Measurements from ENCODE around the gene SNRPD3.
A peak's percentile ranks its signal among the peaks of the same experiment; 100 is the strongest.

The SNRPD3 gene

DNA sequence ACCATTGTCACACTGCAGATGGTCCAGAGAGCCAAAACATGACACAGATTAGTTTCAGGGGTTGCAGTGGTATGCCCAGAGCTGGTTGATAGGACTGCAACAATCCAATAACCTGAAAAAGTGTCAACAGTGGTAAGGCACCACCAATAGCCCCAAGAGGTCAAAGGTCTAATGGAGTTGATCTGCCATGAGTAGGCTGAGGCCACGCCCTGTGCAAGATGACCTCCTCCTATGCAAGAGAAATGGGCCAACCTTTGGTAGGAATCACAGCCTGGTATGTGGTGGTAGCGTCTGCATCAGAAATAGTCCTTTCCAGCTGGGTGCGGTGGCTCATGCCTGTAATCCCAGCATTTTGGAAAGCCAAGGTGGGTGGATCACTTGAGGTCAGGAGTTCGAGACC is 20.5 kb upstream of the SNRPD3 start:
- no peak for DNase-seq

DNA sequence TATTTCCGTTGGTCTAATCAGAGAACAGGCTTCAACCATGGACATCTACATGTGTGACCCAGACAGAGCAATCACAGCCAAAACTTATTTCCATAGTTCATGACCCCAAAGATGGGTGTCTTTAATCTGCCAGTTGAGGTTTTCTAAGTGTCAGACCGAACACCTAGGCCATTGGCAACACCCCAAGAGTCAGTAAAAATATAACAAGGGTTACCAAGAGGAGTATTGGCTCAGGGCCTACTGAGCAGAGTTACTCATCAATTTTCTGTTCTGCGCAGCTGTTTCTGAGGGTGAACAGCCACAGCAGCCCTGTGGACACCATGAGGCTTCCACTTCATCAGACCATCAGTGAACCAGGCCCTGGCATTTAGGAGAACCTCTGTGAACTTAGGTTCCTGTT is 19.7 kb upstream of the SNRPD3 start:
- DNase-seq = no peak

DNA sequence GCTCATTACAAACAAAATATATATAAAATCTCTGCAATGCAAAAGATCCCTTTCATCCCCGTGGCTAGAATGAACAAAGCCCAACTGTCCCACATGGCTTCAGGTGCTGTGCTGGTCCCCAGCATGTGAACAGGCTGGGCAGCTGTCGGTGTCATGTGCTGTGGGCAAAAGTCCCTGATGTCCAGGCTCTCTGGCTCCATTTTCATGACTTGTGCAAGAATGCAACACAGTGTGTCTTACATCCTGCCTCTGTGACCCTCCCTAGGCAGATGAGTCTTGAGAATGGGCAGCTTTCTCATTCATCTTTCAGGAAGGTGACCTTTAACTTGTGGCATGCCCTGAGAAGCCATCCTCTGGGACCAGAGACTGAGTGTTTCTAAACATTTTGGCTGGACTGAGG is 15.3 kb upstream of the SNRPD3 start:
- DNase-seq = no peak

DNA sequence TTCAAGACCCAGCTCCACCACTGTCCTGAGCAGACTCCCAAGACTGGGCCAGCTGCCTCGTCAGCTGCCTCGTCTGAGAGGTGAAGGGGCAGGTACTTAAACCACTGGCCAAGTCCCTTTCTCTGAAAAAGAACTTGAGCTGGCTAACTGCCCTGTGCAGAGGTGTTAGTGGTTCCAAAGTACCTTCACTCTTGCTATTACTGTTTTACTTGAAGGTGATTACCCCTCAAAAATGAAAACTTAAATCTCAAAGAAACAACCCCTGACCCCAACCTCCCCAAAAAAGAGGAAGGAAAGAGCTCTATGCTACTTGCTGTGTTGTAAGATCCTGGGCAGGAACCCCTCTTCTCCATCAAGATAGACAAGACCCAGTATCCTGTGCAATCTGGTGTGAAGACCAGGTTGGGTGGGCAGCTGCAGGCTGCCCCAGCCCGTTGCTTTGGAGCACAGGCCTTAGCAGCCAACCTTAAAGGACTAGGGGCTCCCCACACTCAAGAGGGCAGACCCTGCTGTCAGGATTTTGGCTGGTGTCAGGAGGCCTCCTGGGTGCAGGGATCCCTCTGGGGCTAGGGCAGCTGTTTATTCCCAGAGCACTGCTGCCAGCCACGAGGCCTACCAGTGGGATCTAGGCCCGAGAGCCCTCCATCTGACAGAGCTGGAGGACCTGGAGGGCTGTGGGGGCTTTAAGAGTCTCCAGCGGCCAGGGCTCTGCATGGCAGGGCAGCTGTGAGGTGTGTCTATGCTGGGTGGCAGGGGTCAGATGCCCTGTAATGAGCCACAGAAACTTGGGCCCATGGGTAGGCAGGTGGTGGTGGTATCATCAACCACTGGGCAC is 13.9 kb upstream of the SNRPD3 start:
- DNase-seq = no peak

DNA sequence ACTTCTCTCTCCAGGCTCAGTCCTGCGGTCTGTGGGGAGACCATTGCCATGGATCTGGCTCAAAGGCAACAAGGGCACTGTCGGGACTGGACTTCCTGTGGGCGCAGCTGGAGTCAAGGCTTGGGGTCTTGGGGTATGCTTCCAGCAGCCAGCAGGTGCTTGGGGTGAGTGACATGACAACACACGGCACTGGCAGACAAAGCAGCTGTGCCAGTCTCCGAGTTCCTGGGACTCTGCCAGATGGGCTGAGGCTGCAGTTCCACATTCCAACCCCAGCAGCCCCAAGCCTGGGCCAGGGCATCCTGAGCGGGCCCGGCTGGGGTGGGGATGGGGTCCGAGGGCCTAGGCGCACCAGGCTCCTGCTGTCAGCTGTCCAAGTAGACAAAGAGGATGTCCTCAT is 13.2 kb upstream of the SNRPD3 start:
- DNase-seq = no peak

DNA sequence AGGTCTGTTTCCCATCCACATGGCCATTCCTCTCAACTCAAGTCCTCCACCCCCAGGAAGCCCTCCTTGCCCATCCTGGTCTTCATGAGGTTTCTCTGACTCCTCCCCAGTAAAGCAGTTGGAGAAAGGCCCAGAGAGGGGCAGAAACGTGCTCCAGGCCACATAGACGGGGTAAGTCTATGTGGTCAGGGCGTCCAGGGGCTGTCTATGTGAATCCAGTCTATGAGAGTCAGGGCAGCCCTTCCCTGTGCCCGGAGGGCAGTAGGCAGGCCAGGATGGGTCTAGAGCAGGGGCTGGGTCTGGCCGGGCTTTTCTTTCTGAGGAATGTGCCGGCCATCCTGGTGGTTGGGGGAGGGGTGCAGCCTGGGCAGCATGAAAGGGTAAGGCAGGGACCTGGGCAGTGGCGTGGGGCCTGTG is 12.6 kb upstream of the SNRPD3 start:
- DNase-seq = no peak

DNA sequence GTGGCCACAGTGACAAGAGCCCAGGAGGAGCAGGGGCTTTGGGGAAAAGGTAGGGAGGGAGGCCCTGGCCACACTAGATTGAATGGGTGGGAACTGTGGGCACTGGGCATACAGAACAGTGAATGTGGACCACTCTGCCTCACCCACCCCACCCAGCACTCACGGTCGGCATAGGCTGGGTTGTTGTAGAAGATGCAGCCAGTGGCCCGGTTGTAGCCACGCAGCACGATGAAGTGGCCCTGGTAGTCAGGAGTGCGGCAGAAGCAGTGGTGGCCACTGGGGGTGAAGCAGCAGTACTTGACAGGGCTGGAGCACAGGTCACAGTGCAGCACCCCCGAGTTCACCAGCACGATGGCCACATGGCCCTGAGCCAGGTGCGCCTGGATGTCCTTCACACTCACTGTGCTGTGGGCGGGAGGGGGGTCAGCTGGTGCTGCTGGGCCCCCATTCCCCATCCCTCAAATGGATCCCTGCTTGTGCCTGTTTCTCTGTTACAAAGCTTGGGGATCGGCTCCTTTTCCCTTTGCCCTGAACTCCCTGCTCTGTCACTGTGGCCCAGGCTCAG is 12.0 kb upstream of the SNRPD3 start:
- no peak for DNase-seq

DNA sequence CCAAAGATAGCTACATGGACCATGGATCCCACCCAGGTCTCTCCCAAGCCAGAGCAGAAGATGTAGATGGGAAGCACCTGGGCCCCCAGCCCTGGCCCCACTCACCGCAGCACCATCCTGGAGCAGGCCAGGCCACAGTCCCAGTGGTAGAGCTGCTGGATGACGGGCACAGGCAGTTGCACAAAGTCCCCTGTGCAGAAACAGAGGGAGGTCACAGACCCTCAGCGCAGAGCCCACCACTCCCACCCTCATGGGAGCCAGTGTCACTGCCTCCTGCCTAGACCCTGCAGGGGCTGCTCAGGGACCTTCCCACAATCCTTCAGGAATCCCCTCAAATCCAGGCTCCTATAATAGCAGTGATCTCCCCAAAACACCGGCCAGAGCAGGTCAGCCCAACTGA is 7.0 kb upstream of the SNRPD3 start:
- no peak for DNase-seq

DNA sequence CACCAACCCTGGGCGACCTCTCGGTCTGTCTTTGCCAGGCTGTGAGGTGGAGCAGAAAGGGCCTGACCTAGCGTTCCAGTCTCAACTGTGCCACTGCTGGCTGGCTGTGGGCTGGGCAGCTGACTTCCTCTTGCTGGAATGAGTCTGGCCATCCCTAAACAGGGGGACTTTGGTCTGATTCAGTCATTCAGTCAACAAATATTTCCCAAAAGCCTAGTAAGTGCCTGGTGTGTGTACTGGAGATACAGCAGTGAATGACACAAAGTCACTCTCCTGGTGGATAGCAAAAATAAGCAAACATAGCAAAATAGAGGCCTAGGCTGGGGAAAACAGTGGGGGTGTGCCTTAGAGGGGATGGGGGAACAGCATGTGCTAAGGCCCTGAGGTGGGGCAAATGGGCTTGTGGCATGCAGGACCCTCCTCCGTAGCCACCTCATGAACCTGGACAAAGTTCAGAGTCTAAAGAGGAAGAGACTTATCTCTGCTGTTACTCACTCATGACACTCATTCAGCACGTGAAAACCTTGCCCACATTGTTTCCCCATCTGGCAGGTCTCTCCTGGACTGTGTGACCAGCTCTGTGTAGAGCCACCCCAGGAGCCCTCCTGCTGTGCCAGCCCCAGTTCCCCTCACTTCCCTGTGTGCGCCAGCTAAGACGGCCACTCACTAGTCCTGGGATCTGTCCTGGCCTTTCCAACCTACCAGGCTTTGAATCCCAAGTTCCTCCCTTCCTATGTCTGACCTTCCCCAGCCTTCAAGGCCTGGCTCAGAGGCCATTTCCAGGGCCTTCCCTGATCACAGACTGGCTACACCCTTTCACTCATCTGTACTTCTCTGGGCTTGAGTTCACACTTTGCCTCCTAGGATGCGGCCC is 5.5 kb upstream of the SNRPD3 start:
- no peak for DNase-seq

DNA sequence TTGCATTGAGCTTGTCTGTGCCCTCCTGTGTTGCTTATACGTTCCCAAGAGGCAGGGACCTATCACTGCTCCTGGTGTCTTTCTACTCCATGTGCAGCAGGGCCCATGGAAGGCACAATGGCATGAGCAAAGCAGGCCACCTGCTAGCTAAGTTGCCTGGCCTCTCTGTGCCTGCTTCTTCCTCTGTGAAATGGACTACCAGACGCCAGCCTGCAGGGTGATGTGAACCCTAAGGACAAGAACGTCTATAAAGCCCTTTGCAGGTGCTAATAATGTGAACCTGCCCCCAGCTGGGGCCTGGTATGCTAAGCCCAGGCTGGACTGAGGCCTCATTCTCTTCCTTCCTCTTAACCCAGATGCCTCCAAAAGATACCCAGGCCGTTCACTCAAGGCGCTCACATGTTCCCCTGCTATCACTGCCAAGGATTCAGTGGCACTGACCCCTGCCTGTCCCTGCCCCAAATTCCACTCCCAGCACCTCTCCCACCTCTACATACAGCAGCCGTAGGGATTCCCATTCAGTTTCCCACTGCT is 4.8 kb upstream of the SNRPD3 start:
- DNase-seq = no peak

DNA sequence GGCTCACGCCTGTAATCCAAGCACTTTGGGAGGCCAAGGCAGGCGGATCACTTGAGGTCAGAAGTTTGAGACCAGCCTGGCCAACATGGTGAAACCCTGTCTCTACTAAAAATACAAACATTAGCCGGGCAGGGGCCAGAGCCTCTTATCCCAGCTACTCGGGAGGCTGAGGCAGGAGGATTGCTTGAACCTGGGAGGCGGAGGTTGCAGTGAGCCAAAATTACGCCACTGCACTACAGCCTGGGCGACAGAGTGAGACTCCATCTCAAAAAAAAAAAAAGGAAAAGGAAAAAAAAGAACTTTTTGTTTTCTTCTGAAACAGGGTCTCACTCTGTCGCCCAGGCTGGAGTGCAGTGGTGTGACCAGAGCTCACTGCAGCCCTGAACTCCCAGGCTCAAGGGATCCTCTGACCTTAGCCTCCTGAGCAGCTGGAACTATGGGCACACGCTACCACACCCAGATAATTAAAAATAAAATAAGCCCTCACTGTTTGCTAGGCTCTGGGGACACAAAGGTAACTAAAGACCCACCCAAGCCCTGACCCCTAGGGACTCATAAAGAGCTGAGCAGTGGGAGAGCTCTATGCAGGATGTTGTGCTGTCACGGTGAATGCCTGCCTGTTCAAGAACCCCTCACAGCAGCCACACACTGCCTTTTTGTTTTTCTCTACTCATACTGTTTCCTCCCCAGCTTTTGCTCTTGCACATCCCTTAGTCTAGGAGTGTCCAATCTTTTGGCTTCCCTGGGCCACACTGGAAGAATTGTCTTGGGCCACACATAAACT is 3.1 kb upstream of the SNRPD3 start:
- peak; percentile 10 for DNase-seq

DNA sequence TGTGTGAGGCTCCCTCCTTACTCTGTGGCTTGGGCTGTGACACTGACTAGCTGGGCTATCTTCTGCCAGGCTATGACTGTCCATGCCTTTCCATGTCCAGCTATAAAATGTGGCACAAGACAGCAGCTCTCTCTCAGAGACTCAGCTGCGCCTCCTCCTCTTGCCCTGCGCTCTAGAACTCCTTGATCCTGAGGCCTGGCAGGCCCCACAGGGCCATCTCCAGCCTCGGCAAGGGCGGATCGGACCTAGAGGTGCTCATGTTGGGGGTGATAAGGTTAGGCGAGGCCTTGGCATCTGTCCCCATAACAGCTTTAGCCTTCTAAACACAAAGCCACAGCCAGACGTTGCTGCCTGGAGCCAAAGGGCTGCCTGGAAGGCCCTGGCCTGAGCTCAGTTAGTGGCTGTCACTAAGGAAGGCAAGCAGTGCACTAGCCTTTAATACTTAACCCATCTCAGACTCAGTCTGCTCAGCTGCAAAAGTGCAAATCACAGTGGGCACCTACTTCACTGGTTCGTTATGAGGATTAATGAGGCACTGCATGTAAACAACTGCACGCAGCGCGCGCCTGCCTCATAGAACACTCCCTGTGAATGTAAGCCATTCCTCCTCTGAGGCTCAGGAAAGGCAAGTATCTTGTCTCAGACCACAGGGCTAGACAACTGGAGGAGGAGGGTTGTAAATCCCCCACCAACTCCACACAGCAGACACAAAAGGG is 2.0 kb upstream of the SNRPD3 start:
- DNase-seq = peak; percentile 7

DNA sequence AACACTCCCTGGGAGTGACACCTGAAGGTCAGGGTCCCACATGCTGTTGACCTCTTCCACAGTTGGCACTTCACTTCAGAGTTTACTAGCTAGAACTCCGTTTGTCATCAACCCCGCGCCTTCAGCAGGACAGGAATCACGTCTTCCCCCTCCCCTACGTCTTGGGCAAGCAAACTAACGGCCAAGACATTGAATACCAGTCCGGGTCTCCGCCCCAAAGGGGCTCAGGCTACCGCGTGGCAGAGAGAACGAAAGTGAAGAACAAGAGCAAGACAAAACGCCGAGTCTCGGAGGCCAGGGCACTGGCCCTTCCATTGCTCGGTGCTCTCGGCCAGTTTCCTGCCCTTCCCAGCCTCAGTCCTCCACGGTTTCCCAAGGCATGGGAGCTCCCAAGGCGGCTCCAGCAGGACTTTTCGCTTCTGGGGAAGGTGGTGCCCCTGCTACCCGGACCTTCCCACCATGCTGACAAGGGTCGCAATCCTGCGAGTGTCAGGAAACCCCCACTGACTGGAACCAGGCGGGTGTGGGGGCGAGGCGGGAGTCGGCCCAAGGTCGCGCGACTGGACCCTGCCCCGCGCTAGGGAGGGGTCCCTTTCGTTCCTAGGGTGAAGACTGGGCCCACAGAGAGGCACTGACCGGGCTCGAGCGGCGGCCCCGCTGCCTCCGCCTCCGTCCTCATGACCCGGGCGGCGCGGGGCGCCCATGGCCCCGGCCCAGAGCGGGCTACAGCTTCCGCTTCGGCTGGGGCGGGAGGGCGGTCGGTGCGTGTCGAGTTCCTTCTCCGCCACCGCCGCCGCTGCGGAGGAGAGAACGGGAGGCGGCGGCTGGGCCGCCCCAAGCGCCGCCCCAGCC is 1.3 kb upstream of the SNRPD3 start, which contains the start of gene GUCD1:
TSS of gene GUCD1 (minus strand) at position 826 of the 852 bp plus-strand sequence. CDS start at position 679, 147 bp downstream.
- DNase-seq = no peak

DNA sequence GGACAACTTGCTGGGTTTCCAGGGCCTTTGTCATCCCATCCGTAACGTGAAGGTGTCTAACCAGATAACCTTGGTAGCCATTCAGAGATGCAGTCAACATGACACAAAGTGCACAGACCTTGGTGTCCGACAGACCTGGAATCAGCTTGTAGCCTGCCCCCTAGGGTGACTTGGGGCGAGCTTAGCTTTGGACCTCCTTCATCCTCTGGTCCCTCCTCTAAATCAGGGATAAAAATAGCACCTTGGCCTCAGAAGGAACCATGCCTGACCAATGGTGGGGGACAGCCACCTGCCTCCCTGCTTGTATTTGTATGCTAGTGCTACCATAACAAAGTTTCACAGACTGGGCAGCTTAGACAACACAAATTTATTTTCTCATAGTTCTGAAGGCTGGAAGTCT is 3.7 kb downstream of the SNRPD3 start:
- DNase-seq = no peak

DNA sequence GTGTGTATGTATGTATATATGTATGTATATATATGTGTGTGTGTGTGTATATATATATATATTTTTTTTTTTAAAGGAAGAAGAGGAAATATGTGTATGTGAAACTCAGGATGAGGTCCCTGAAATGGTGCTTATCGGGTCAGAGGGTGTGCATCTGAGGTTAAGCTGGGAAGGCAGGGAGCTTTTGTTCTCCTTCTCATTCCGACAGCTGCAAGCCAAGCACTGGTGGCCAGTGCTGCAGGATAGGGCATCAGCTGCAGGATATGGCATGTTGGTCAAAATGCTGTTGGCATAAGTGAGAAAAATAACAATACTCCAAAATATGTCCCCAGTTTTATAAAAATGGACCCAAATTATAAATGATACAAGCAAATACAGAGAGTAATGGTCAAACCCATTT is 7.4 kb downstream of the SNRPD3 start:
- DNase-seq = no peak

DNA sequence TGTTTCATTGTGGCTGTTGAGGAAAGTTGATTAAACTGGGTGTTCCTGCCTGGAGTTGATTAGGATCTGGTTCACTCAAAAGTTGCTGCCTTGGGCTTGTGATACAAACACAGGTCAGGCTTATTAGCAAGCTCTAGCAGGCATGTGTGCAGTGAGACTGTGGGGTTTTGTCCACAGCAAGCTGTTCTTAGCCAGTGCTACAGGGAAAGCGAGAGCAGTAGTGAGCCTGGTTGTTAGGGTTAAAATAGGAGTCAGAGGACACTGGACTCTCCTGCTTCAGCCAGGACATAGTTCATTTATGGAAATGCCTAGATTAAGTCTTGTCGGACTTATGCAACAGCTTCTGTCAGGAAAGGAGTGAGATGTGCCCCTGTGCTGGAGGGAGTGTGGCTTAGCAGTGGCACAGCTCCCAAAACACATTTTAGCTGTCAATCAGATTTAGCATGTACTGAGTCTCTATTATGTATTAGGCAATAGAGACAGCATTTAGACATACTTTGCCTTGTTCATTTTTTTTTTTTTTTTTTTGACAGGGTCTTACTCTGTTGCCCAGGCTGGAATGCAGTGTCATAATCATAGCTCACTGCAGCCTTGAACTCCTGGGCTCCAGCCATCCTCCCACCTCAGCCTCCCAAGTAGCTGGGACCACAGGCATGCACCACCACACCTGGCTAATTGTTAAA is 8.7 kb downstream of the SNRPD3 start:
- DNase-seq = no peak

DNA sequence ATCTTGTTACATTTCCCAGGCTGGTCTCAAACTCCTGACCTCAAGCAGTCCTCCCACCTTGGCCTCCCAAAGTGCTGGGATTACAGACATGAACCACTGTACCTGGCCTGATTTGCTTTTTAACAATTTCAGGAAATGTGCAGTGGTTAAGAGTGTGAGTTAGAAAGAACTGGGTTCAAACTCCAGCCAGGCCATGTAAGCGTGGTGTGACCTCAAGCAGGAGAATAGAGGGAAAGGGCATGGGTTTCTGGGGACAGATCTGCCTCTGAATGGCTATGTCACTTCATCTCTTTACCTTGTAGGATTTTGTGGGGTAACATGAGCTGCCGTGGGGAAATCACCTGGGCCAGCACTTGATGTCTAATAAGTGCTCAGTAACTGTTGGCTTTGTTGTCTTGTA is 9.3 kb downstream of the SNRPD3 start:
- DNase-seq = no peak

DNA sequence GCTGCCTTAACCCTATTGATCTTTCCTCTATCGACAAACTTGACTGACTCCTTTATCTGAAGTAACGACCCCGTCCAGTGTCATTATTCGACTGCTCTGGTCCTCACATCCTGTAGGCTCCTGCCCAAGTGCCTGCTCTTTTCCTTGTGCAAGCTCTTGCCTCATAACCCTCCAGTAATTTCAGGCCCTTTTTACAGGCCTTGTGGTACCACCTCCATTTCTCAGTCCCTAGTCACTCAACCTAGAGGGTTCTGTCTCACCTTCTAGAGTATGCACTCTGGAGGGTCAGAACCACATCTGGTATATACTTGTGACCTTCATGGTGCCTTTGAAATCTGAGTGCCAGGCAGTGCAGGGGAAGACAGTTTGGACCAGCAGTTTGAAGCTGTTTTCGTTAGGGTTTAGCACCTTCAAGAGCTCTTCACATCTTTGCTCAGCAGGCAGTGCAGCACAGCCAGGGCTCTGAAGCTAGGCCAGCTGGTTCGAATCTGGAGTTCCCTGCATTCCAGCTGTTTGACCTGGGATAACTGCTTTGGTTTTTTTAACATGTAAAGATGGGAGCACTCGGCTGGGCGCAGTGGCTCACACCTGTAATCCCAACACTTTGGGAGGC is 11.2 kb downstream of the SNRPD3 start:
- DNase-seq = no peak

DNA sequence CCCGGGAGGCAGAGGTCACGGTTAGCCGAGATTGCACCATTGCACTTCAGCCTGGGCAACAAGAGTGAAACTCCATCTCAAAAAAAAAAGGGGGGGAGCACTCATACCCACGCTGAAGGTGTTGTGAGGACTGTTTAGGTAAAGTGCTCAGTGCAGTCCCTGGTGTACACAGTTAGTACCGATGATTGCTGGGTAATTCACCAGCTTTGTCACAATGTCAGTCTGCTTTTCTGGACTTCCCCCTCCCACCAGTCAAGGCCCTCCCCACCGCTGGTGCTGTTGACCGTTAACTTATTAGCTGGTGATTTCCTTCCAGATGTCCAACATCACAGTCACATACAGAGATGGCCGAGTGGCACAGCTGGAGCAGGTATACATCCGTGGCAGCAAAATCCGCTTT is 11.9 kb downstream of the SNRPD3 start:
- DNase-seq = no peak

DNA sequence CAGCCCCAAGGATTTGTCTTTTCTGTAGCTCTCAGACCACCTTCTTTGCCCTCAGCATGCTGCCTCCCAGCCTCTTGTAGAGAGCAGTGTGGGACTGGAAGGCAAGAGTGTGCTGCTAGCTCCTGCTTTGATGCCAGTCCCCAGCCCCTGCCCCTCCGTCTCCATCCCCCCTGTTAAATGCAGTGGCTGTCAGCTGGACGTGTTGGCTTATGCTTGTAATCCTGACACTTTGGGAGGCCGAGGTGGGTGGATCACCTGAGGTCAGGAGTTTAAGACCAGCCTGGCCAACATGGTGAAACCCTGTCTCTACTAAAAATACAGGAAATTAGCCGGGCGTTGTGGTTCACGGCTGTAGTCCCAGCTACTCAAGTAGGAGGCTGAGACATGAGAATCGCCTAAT is 15.5 kb downstream of the SNRPD3 start:
- no peak for DNase-seq

Measured in NCI-H345 (cell line).